HG02588 (cell line): ENCODE data around the gene TMEM95.
A peak's percentile ranks its signal among the peaks of the same experiment; 100 is the strongest.

Experiments
- ATAC-seq: cut with Tn5 transposase; IDR thresholded peaks from one replicate; pipeline ENCODE4 v1.9.1; 2021; ENCODE audit warnings: mild to moderate bottlenecking, moderate library complexity; ENCODE audit not compliant: unreplicated experiment

TMEM95 gene, protein sequence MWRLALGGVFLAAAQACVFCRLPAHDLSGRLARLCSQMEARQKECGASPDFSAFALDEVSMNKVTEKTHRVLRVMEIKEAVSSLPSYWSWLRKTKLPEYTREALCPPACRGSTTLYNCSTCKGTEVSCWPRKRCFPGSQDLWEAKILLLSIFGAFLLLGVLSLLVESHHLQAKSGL

DNA sequence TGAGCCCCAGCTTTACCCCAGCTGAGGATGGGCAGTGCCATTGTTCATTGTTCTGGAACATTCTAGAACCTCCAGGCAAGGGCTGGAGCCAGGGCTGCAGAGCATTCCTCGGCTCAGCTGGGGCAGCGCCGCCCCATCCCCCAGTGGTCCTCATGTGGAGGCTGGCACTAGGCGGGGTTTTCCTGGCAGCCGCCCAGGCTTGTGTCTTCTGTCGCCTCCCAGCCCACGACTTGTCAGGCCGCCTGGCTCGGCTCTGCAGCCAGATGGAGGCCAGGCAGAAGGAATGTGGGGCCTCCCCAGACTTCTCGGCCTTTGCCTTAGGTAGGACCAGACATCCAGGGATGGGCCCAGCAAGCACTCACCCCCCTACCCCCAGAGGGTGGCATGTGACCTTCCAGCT, at the start of gene TMEM95:
TMEM95 (plus strand) TSS at position 104 of the 400 bp plus-strand sequence; CDS start at position 153, 49 bp downstream.
- ATAC-seq, result no peak

DNA sequence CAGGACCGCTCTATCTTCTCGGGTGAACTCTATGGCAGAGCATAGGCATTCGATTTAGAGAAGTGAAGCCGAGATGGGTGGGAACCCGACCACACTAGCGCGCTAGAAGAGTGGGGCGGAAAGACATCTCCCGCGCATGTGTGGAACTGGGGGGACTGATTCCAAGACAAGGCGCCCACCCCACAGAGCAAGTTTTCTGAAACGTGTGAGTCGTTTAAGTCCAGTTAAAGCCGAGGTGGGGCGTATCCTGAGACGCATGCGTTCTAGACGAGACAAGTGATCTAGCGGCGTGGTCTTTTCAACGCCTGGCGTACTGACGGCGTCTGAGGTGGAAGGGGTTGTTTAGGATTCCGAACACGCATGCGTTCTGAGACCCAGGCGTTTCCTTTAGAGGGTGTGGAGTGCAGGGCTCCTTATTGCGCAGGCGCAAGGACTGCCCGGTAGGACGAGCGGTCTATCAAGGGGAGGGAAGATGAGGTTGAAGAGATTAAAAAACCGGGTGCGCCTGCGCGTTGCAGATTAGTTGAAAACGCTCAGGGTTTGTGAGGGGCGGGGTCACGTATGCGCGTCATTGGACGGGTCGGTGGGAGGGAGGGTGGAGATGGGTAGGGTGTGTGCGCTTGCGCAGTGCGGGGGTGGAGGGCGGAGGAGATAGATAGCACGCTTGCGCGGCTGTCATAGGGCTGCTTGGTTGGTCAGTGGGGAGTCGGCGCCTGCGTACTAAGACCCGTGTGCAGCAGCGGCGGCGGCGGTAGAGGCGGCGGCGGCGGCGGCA, 47.9 kb upstream of the TMEM95 start, which contains the start of gene EIF5A:
EIF5A (plus strand) TSS at position 718 of the 775 bp plus-strand sequence. CDS start 2,008 bp downstream, outside the sequence.
- ATAC-seq, result peak; percentile 69

DNA sequence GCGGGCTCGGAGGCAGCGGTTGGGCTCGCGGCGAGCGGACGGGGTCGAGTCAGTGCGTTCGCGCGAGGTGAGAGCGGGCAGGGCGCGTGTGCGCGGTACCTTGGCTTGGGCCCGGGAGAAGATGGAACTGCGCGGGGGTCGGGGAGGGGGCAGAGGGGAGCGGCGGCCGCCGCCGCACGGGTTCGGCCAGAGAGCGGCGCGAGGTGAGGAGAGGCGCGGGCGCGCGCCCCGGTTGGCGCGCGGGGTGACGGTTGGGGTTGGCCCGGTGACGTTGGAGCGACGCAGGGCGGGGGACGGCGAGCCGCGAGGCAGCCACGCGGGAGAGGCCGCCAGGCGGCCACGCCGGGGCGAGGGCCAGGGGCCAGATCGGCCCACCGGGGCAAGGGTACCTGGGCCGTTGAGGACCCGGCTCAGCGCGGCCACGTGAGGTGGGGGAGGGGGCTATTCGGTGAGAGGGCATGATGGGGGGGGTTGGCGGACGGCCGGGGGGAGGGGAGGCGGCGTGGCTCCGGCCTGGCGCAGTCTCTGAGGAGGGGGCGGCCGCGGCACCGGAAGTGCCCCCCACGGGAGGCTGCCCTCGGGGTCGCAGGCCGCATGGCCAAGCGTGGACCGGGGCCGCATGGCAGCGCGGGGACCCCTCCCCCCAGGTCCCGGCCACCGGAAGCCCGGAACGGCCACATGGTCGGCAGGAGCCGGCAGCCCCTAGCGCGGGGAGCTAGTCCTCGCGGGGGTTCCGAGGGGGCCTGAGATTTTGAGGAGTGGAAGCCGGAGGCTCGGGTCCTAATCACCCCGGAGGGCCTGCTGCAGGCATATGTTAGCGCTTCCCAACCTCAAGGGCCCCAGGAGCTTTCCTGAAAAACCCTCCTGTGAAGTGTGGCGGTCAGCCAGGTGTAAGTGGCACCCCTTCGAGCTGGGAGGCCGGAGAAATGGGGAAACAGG, 47.0 kb upstream of the TMEM95 start:
- ATAC-seq, result peak; percentile 4

DNA sequence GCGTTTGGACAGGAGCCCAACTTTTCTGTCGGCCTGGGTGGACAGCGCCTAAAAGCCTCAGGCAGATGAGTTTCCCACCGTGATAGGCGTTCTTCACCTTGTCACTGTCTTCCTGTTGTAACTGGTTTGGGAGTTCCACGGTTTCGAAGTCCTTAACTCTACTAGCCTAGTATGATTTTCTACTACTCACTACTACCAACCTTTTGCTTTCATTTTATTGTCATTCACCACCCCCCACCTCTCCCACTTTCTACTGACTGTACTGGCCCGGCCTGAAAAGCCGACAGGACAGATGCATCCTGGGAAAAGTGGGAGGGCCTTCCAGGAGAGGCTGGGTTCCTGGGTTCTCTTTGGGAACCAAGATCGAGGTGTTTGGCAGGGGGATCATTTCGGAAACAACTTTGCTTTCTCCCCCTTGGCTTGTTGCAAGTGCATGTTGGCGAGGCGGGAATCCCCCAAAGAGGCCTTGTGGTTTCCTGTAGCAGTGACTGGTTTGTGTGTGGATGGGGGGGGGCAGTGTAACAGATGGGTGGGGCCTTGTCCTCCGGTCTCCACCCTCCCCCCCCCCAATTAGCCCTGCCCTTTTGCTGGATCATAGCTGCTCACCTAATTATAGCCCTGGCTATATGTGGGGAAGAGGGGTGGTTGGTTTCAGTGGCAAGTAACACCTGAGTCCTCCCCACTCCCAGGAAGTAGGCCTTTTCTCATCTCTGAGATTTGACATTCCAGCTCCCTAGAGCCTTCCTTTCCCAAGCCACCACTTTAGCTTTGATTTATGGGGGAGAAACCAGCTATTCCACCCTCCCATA, 46.1 kb upstream of the TMEM95 start:
- no peak for ATAC-seq

DNA sequence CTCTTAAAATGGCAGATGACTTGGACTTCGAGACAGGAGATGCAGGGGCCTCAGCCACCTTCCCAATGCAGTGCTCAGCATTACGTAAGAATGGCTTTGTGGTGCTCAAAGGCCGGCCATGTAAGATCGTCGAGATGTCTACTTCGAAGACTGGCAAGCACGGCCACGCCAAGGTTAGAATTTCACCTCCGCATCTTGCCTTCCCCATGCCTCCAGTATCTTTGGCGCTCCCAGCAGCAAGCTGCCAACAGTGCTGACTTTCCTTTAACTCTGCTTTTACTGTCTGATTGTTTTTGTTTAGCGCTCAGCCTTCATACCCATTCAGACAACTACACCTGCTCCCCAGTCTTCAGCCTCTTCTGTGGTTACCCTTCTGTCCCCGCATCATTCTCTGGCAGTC, 45.3 kb upstream of the TMEM95 start:
- ATAC-seq, result no peak

DNA sequence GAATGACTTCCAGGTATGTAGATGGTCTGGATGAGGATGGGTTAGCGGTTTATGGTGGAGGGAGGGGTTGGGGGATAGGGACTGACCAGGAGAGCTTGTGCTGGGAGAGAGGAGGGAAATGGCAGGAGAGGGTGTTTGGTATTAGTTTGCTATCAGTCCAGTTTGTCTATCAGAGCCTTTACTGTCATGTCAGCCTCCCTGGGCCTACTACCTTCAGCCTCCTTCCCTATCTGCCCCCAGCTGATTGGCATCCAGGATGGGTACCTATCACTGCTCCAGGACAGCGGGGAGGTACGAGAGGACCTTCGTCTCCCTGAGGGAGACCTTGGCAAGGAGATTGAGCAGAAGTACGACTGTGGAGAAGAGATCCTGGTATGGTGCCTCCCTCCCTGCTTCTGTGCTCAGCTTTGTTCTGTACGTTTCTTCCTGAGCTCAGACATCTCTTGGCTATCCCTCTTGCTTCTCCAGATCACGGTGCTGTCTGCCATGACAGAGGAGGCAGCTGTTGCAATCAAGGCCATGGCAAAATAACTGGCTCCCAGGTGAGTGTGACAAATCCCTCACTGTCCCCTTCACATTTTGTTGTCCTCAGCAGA, 43.7 kb upstream of the TMEM95 start:
- no peak for ATAC-seq

DNA sequence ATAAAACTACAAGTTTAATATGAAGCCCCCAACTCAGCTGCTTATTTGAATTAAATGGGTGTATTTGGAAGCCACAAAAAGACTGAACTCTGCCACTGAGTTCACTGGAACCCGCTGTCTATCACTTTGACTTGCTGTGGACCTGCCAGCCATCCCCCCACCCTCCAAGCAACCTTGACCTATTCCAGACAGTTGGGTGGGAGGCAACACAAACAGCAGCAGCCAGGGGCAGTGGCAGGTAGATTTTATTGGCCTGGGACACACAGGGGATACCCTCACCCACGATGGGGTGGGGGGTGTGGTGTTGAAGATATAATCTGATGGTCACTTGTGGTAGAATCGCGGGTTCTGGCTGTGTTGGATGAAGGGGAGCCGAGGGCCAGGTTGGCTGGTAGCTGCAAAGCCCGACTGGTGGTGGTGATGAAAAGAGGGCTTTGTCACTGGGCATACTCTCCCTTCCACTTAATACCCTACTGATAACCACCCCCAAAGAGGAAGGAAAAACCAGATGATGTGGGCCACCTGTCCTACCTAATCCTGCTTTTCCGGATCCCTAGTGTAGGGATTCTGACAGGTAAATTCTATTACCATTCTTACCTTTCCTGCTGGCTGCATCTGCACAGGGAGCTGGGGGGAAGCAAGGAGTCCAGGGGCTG, 42.4 kb upstream of the TMEM95 start:
- ATAC-seq, result no peak

DNA sequence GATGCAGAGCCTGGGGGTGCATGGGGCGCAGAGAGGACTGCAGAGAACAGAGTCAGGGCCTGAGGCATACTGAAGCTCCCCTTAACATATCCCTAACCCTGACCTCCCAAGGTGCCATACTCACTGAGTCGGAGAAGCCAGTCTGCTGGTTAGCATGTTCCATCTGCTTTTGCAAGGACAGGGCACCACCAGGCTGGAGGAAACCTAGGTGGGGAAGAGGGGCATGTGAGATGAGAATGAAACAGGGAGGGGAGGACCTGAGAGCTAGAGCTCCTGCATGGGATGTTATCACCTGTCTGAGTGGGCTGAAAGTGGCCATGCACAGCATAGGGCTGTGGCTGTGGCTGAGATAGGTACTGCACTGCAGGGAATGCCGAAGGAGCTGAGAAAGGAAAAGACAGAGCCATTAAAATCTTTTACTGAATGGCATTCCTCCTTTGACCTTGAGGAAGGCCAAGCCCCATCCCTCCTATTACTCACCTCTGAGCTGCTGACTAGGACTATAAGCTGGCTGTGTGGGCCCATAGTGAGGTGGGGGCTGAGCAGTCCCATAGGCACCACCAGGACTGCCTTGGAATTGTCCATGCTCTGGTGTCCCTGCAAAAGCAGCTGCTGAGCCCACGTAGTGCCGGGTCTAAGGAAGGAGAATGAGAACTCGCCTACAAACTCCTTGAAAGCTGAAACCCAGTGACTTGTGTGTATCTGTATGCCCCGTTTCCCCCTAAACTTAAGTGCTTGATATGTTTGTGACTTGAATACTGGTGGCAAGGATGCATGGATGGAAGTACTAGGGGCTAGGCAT, 41.7 kb upstream of the TMEM95 start:
- no peak for ATAC-seq

DNA sequence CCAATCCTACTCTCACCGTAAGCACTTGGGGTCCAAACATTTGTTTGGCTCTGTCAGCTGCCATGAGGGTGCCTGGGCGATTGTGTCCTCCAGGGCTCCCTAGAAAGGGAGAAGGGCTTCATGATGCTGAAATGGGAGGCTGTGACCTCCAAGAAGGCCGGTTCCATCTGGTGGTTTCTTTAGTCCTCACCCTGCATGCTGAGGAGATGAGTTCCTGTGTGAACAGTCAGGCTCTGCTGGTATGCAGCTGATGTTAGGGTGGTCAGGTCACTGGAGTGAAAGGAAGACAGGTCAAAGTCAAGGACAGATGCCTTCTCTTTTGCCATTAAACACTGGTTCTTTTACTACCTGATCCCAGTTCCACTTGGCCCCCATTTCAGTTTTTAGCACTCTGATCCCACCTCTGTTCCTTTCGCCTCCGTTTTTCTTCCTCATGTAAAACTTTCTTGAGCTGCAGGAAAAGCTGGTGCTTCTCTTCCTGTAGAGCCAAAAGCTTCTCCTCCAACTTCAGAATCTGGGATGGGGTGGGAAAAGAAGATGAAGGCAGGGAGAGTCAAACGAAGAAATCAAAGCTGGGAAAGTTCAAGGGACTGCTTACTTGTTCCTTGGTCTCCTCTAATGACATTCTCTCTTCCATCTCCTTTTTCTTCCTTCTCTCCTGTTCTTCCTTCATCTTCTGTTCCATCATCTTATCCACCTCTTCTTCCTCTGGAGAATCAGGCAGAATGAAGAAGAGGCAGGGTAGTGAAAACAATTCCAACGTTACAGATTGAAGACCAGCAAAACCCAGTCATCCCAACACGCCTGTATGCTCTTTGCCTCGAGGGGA, 40.9 kb upstream of the TMEM95 start:
- ATAC-seq, result no peak

DNA sequence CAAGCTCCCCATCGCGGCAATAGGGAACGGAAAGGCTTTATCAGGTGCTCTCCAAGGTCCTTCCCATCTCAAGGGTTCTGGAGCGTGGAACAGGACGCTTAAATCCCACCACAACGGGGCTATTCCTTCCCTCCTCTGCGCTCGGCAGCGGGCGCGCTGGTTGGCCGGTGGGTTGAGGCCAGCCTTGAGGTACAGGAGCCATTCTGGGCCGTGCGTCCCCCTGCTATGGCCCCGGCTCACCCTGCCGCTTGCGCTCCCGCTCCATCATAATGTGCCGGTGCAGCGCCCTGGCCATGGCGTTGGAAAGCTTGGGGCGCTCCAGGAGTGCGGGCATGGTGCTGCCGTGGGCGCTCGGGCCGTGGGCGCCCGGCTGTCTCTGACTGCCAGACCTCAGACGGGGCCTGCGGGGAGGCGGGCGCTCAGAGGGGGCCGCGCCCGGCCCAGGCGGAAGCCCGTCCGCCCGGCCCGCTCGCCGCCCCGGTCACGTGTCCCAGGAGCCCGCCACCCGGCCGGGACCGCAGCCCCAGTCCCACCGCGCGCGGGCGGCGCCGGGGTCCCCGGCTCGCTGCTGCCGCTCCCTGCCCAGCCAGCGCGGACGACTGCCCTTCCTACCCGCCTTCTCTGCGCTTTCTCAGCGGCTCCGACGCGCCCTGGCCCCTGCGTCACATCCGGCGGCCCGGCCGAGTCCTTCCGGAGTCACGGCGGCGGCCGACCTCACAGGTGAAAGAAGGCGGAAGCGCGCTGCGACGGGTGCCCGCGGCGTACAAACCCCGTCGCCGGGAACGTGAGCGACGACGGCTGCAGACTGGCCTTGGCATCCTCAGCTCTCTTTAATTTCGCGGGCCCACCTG, 40.0 kb upstream of the TMEM95 start, which contains the start of gene GPS2:
GPS2 (minus strand) TSS at position 642 of the 851 bp plus-strand sequence; CDS start at position 334, 308 bp downstream.
- ATAC-seq, result peak; percentile 72

DNA sequence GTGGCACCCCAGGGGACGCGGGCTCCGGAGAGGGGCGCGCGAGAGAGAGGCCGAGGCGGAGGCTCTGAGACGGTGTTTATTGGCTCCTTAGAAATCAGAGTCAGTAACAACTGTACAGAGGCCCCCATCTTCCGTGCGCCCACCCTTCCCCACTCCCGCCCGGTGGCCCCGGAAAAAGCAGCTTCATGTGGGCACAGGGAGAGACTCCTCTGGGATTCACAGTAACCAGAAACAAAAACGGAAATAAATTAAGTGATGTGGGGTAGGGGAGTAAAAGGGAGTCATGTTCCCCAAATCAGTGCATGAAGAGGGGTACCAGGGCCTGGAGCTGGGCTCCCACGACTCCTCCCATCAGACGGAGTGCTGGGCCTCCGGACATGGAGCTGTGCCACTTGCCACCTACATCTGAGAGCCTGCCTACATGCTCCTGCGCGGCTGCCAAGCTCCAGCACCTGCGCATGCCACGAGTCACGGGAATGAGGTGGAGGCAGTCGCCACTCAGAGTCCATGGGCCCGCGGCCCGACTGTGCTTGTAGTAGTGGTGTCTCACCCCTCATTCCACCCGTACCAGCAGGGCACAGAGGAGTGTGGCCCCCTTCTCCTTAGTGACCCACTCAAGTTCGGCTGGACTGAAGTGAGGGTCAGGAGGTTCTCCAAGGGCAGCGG, 39.3 kb upstream of the TMEM95 start:
- no peak for ATAC-seq

DNA sequence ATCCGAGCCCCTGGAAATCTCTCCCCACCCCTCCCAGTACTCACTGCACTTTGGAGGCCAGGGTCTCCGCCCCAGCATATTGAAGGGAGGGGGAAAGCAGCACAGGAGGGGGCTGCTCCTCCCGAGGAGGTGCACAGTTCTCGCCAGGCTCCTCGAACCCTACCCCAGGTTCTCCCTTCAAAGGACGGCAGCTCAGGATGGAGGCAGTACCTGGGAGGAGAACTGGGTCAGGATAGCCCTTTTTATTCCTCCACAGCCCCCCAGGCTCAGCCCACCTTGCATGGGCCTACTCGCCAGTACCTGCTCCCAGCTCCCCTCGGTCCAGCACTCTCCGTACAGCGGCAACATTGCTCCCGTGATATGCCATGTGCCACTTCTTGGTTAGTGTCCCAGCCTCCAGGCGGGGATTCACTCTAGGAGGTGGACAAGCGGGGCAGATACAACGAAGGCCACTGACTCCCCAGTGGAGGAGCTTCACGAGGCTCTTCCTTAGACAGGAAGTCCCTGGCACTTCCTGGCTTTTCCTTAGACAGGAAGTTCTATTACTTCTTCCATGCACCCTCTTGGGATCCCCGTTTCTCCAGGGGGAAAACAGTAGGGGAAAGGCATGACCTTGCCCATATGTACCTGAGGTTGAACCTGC, 37.7 kb upstream of the TMEM95 start:
- ATAC-seq, result no peak

DNA sequence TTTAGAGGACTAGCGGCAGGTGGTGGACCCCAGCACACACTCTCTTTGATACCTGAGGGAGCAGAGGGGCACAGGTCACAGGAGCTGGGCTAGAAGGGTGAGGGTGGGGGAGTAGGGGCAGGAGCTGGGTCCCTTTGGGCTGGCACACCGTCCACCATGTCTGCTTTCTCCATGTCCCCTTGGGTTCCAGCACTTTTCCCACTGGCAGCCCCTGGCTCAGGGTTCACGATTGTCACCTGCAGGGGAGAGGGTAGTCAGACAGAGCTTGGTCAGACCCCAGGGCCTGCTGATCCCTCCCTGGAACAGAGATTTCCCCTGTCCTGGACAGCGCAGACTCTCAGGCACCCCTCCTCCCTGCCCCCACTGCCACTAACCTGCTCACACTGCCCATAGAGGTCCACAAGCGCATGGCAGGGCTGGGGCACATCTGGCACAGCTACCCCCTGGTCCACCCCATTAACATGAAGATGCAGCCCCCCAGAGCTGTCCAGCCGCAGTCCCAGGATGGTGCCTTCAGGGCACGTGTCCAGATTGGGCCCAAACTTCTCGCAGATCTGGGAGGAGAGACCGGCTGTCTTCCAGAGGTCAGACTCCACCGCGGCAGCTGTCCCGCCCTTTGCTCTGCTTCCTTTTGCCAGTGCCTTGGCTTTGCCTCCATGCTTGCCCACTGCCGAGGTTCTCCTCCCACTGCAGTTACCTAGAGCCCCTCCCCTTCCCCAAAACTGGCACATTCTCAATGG, 36.7 kb upstream of the TMEM95 start:
- no peak for ATAC-seq

DNA sequence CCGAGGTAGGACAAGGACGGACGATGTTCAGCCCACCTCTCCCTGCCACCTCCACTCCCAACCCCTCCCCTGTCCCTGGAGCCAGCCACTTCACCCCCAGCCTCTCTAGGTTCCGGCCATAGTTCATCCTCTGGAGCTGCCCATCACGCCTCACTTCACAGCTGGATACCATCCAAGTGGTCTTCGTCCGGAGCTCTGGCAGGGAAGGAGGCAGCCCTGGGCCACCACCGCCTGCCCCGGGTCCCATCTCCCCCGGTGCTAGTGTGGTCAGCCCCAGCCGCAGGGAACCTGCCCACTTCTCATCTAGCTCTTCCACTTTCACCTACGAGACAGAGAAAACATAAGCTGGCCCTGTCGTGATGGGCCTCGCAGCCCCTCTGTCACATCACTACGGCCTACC, 33.5 kb upstream of the TMEM95 start:
- no peak for ATAC-seq

DNA sequence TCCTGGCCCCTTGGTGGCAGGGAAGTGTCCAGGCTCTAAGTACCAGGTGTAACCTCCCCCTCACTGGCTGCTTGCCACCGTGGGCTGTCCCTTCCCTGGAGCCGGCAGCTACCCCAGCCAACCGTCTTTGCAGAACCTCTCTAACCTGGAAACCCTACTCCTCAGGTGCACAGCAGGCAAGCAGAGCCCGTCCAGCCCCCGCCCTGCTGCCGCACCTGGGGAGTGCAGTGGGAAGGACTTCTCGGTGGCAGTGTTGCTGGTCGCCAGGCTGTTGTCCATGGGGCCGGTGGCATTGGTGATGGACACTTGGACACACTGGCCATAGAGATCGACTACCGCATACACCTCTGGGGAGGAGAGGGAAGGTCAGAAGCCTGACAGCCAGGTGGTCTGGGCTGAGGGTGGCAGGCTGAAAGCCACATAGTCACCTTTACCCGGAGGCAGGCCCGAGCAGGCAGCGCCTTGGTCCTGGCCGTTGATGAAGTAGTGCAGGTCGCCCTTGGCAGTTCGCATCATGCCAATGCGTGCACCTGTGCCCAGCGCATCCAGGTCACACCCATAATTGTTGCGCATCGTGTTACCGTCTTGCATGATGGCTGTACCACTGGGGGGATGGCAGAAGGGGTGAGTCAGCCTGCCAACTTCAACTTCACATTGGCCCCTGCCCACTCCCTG, 32.3 kb upstream of the TMEM95 start:
- ATAC-seq, result no peak
